H9 (cell line): ENCODE data around the gene PPP2R3B. TPM values are rescaled to one million over a fixed set of nuclear protein-coding genes. Genes with fewer than 3 reads are reported as not detected.

Experiments used
- DNase-seq: peaks from one replicate; pipeline ENCODE4 v3.0.0-alpha.2; 2017
- H2AFZ ChIP-seq: one replicate; pipeline ENCODE4 v1.6.1; 2013; ENCODE audit warnings: mild to moderate bottlenecking, low read length, control low read depth, moderate library complexity
- H2AK5ac ChIP-seq: 2 replicates; pipeline ENCODE4 v1.6.1; 2013; ENCODE audit warnings: low read length, control low read depth, mixed read lengths; ENCODE audit not compliant: insufficient read length
- H2BK120ac ChIP-seq: one replicate; pipeline ENCODE4 v1.6.1; 2013; ENCODE audit warnings: low read depth, mild to moderate bottlenecking, low read length, control low read depth, inconsistent platforms; ENCODE audit not compliant: poor library complexity, severe bottlenecking
- H2BK12ac ChIP-seq: 2 replicates; pipeline ENCODE4 v1.6.1; 2013; ENCODE audit warnings: low read length, control low read depth, mixed read lengths, low read depth; ENCODE audit not compliant: insufficient read length
- H2BK15ac ChIP-seq: 2 replicates; pipeline ENCODE4 v1.6.1; 2013; ENCODE audit warnings: low read depth, low read length, control low read depth
- H2BK20ac ChIP-seq: one replicate; pipeline ENCODE4 v1.6.1; 2013; ENCODE audit warnings: low read depth, mild to moderate bottlenecking, low read length, control low read depth, inconsistent platforms; ENCODE audit not compliant: poor library complexity, severe bottlenecking
- H2BK5ac ChIP-seq: 2 replicates; pipeline ENCODE4 v1.6.1; 2013; ENCODE audit warnings: low read length, control low read depth, mixed read lengths; ENCODE audit not compliant: insufficient read length
- H3K14ac ChIP-seq: 2 replicates; pipeline ENCODE4 v1.6.1; 2013; ENCODE audit warnings: low read length, control low read depth; ENCODE audit not compliant: insufficient read depth
- H3K18ac ChIP-seq: 2 replicates; pipeline ENCODE4 v1.6.1; 2013; ENCODE audit warnings: low read depth, mild to moderate bottlenecking, mixed read lengths, low read length, control low read depth; ENCODE audit not compliant: insufficient read length
- H3K23ac ChIP-seq: 2 replicates; pipeline ENCODE4 v1.6.1; 2013; ENCODE audit warnings: low read length, control low read depth, mixed read lengths, low read depth; ENCODE audit not compliant: insufficient read length
- H3K23me2 ChIP-seq: 2 replicates; pipeline ENCODE4 v1.6.1; 2013; ENCODE audit warnings: low read depth, mild to moderate bottlenecking, mixed read lengths, low read length, control low read depth; ENCODE audit not compliant: insufficient read length, poor library complexity, severe bottlenecking
- H3K27ac ChIP-seq: 2 replicates; pipeline ENCODE4 v1.5.1; 2013; ENCODE audit warnings: low read length, control low read depth, mixed read lengths, low read depth; ENCODE audit not compliant: insufficient read length
- H3K27me3 ChIP-seq: 2 replicates; pipeline ENCODE4 v1.6.1; 2013; ENCODE audit warnings: low read length, control low read depth, inconsistent platforms; ENCODE audit not compliant: insufficient read depth
- H3K4ac ChIP-seq: 2 replicates; pipeline ENCODE4 v1.6.1; 2013; ENCODE audit warnings: low read depth, mild to moderate bottlenecking, control low read depth, inconsistent platforms, low read length, moderate library complexity
- H3K4me1 ChIP-seq: 2 replicates; pipeline ENCODE4 v1.6.1; 2013; ENCODE audit warnings: low read length, control low read depth, inconsistent platforms; ENCODE audit not compliant: insufficient read depth
- H3K4me2 ChIP-seq: 2 replicates; pipeline ENCODE4 v1.6.1; 2013; ENCODE audit warnings: low read length, control low read depth, mixed read lengths; ENCODE audit not compliant: insufficient read length, insufficient read depth
- H3K56ac ChIP-seq: 2 replicates; pipeline ENCODE4 v1.6.1; 2013; ENCODE audit warnings: low read depth, mild to moderate bottlenecking, mixed read lengths, low read length, control low read depth; ENCODE audit not compliant: insufficient read length
- H3K79me1 ChIP-seq: 2 replicates; pipeline ENCODE4 v1.6.1; 2013; ENCODE audit warnings: low read depth, mild to moderate bottlenecking, moderate library complexity, low read length, control low read depth, inconsistent platforms; ENCODE audit not compliant: insufficient read depth, poor library complexity, severe bottlenecking
- H3K79me2 ChIP-seq: 2 replicates; pipeline ENCODE4 v1.6.1; 2013; ENCODE audit warnings: low read length, control low read depth, inconsistent platforms; ENCODE audit not compliant: insufficient read depth
- H3K9ac ChIP-seq: 2 replicates; pipeline ENCODE4 v1.6.1; 2013; ENCODE audit warnings: low read length, control low read depth, mixed read lengths; ENCODE audit not compliant: insufficient read length; ENCODE audit errors: extremely low read depth
- H3K9me3 ChIP-seq: one replicate; pipeline ENCODE4 v1.6.1; 2013; ENCODE audit warnings: low read depth, low read length, inconsistent platforms; ENCODE audit not compliant: control insufficient read depth
- H3T11ph ChIP-seq: one replicate; pipeline ENCODE4 v1.6.1; 2013; ENCODE audit warnings: mild to moderate bottlenecking, low read length, control low read depth, inconsistent platforms
- H4K20me1 ChIP-seq: one replicate; pipeline ENCODE4 v1.6.1; 2013; ENCODE audit not compliant: control insufficient read depth, insufficient read length, insufficient read depth
- H4K5ac ChIP-seq: 2 replicates; pipeline ENCODE4 v1.6.1; 2013; ENCODE audit warnings: low read depth, mild to moderate bottlenecking, mixed read lengths, low read length, control low read depth; ENCODE audit not compliant: insufficient read length
- H4K8ac ChIP-seq: replicated peaks from 2 replicates; pipeline ENCODE4 v1.6.1; 2013; ENCODE audit warnings: low read length, control low read depth, mixed read lengths, low read depth; ENCODE audit not compliant: insufficient read length
- H4K91ac ChIP-seq: 2 replicates; pipeline ENCODE4 v1.6.1; 2013; ENCODE audit warnings: low read depth, mild to moderate bottlenecking, moderate library complexity, mixed read lengths, low read length, control low read depth; ENCODE audit not compliant: insufficient read length
- H3K27ac Mint-ChIP-seq, 3 experiments: 2 replicates in 2 of 3; 3 replicates in 1 of 3; pipeline ENCODE4 v1.8.0; 2020 to 2021; ENCODE audit warnings: mixed read lengths in 3 of 3, mild to moderate bottlenecking in 1 of 3, moderate library complexity in 1 of 3
- H3K27me3 Mint-ChIP-seq: 2 replicates; pipeline ENCODE4 v1.8.0; 2021; ENCODE audit warnings: low read depth, mild to moderate bottlenecking, moderate library complexity, mixed read lengths
- H3K36me3 Mint-ChIP-seq, 3 experiments: 2 replicates in 2 of 3; 3 replicates in 1 of 3; pipeline ENCODE4 v1.8.0; 2020 to 2021; ENCODE audit warnings: low read depth in 3 of 3, mixed read lengths in 3 of 3; ENCODE audit not compliant: insufficient read depth in 1 of 3
- H3K4me1 Mint-ChIP-seq, 2 experiments: 2 replicates each; pipeline ENCODE4 v1.8.0; 2020; ENCODE audit warnings: mixed read lengths in 2 of 2
- H3K4me3 Mint-ChIP-seq, 2 experiments: 2 replicates in 1 of 2; 3 replicates in 1 of 2; pipeline ENCODE4 v1.8.0; 2020 to 2021; ENCODE audit warnings: mild to moderate bottlenecking in 2 of 2, mixed read lengths in 2 of 2, moderate library complexity in 1 of 2
- H3K9me3 Mint-ChIP-seq, 2 experiments: 2 replicates in 1 of 2; 3 replicates in 1 of 2; pipeline ENCODE4 v1.8.0; 2020; ENCODE audit warnings: mild to moderate bottlenecking in 2 of 2, mixed read lengths in 2 of 2, moderate library complexity in 1 of 2
- whole genome bisulfite sequencing: extraction: QIAGEN DNeasy Blood & Tissue Kit; methylation state at CpG from one replicate; pipeline ENCODE4 v1.1.7; 2013; ENCODE audit warnings: missing lambda C conversion rate, low lambda C conversion rate, mixed read lengths; ENCODE audit not compliant: insufficient read length; ENCODE audit errors: extremely low coverage; 5-methylcytosine and 5-hydroxymethylcytosine counted together
- total RNA-seq: library from RNA; stranded (reverse); gene quantifications from 2 replicates; pipeline ENCODE4 v1.2.1, GENCODE V29; 2021
- TF ChIP-seq, protein P1 (sequence below): fragments of 200-600 bp; sonication (generic); conservative IDR thresholded peaks from 3 replicates; pipeline ENCODE4 v1.8.0; 2021; ENCODE audit warnings: antibody characterized with exemption, mild to moderate bottlenecking

The PPP2R3B gene
- total RNA-seq, 1 experiment from 2014 or later, result 72.1 TPM

DNA sequence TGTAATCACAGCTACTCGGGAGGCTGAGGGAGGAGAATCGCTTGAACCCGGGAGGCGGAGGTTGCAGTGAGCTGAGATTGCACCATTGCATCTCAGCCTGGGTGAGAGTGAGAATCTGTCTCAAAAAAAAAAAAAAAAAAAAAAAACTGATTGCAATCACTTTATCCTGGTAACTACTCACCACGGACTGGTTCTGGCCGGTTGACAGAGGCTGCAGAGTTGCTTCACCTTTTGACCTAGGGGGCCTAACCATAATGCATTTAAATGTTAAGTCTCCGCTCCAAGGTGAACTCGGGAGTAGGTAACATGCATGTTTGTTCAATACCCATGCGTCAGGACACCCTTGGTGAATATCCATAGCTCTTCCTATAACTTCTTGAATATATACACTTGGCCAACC, 1.8 kb downstream of the PPP2R3B start:
- no peak overlapping the region for H3K4me2 ChIP-seq
- no peaks in the 10 kb centered on the region; a peak in 1 of 5 replicates for H3K9me3 Mint-ChIP-seq
- TF ChIP-seq, protein P1, sequence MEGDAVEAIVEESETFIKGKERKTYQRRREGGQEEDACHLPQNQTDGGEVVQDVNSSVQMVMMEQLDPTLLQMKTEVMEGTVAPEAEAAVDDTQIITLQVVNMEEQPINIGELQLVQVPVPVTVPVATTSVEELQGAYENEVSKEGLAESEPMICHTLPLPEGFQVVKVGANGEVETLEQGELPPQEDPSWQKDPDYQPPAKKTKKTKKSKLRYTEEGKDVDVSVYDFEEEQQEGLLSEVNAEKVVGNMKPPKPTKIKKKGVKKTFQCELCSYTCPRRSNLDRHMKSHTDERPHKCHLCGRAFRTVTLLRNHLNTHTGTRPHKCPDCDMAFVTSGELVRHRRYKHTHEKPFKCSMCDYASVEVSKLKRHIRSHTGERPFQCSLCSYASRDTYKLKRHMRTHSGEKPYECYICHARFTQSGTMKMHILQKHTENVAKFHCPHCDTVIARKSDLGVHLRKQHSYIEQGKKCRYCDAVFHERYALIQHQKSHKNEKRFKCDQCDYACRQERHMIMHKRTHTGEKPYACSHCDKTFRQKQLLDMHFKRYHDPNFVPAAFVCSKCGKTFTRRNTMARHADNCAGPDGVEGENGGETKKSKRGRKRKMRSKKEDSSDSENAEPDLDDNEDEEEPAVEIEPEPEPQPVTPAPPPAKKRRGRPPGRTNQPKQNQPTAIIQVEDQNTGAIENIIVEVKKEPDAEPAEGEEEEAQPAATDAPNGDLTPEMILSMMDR, result no peak
- peak overlapping the region; percentile 53 to 61; a peak in 4 of 5 replicates for H3K4me3 Mint-ChIP-seq
- peak overlapping the region; percentile 22 for H3K9ac ChIP-seq
- no peak overlapping the region for H3K14ac ChIP-seq
- H3K79me1 ChIP-seq, result peaks cover 4% of the 10 kb centered on the region
- H3K27me3 Mint-ChIP-seq, result peaks cover 3% of the 10 kb centered on the region; the same call in 1 of the 2 replicates
- H2BK5ac ChIP-seq, result no peak overlapping the region
- H3K27ac ChIP-seq, result no peak overlapping the region
- no peak overlapping the region for H3K56ac ChIP-seq
- no peak overlapping the region for H2AK5ac ChIP-seq
- no peaks in the 10 kb centered on the region for H4K20me1 ChIP-seq
- peaks cover 0 to 8% of the 10 kb centered on the region in 2 experiments; a peak in 2 of 4 replicates for H3K4me1 Mint-ChIP-seq
- H3K23me2 ChIP-seq, result peaks cover 5% of the 10 kb centered on the region
- no peak overlapping the region for H3K23ac ChIP-seq
- no peak overlapping the region for H2BK12ac ChIP-seq
- no peak overlapping the region for H3K18ac ChIP-seq
- no peaks in the 10 kb centered on the region for H3K27me3 ChIP-seq
- H2BK15ac ChIP-seq, result no peak overlapping the region
- H3K4me1 ChIP-seq, result no peaks in the 10 kb centered on the region
- H3K4ac ChIP-seq, result no peak overlapping the region
- no peak overlapping the region for H3T11ph ChIP-seq
- H3K36me3 Mint-ChIP-seq, result peaks cover 4 to 8% (median 4%) of the 10 kb centered on the region in 3 experiments; a peak in 6 of 7 replicates
- no peaks in the 10 kb centered on the region for H3K9me3 ChIP-seq
- no peak overlapping the region for H4K5ac ChIP-seq
- H3K27ac Mint-ChIP-seq, result no peak overlapping the region
- WGBS, result no CpG with 5 or more reads among the region's 9 CpGs
- no peak overlapping the region for H2AFZ ChIP-seq
- H4K8ac ChIP-seq, result no peak overlapping the region
- no peak overlapping the region for H4K91ac ChIP-seq
- peaks cover 7% of the 10 kb centered on the region; the same call in 1 of the 2 replicates for H3K79me2 ChIP-seq
- DNase-seq, result no peak
- no peak overlapping the region for H2BK120ac ChIP-seq
- H2BK20ac ChIP-seq, result no peak overlapping the region
